OCI-LY7 (cell line): ENCODE data around the gene RTN4IP1. TPM values are rescaled to one million over a fixed set of nuclear protein-coding genes. Genes with fewer than 3 reads are reported as not detected.
"Not testable (repeated sequence)": the region's sequence is repeated elsewhere in the genome, so short reads cannot be mapped to it uniquely, and the experiment has no call there.

Experiments
- BruUV-seq: library from RNA; stranded (reverse); fragments of 400-500 nt; replicated peaks from 2 replicates; lab custom pipeline; 2021; lab: Mats Ljungman, UMichigan
- CTCF ChIA-PET: fragments of 300-600 bp; sonication (Branson Sonifier 250); formaldehyde crosslinking; loops from one replicate; lab custom pipeline; 2022; ENCODE audit warnings: antibody characterized with exemption; ENCODE audit not compliant: unreplicated experiment; lab: Charles Lee
- POLR2A ChIA-PET: fragments of 300-600 bp; sonication (Branson Sonifier 250); formaldehyde crosslinking; loops from one replicate; lab custom pipeline; 2022; ENCODE audit warnings: antibody characterized with exemption; lab: Charles Lee
- DNase-seq: peaks from one replicate; pipeline ENCODE4 v3.0.0-alpha.2; 2015; ENCODE audit warnings: low spot score
- H2AFZ ChIP-seq: fragments of 200-600 bp; sonication (generic), shearing (Covaris generic); 2 replicates; pipeline ENCODE4 v1.6.1; 2014; ENCODE audit warnings: mild to moderate bottlenecking, antibody characterized with exemption, low read length, moderate library complexity
- H3K27ac ChIP-seq: fragments of 200-600 bp; sonication (generic); 2 replicates; pipeline ENCODE4 v1.5.1; 2014; ENCODE audit warnings: mixed run types, low read depth, mild to moderate bottlenecking, moderate library complexity, low read length, inconsistent platforms; ENCODE audit not compliant: poor library complexity, severe bottlenecking
- H3K36me3 ChIP-seq: fragments of 200-600 bp; sonication (generic); 2 replicates; pipeline ENCODE4 v1.6.1; 2014; ENCODE audit warnings: mild to moderate bottlenecking, antibody characterized with exemption, low read length, moderate library complexity, mixed read lengths; ENCODE audit not compliant: insufficient read depth
- H3K4me1 ChIP-seq: fragments of 200-600 bp; sonication (generic); 2 replicates; pipeline ENCODE4 v1.5.1; 2014; ENCODE audit warnings: mild to moderate bottlenecking, low read length; ENCODE audit not compliant: insufficient read depth, poor library complexity, severe bottlenecking
- H3K4me2 ChIP-seq: fragments of 200-600 bp; sonication (generic); 2 replicates; pipeline ENCODE4 v1.6.1; 2014; ENCODE audit warnings: mild to moderate bottlenecking, low read length
- H3K4me3 ChIP-seq: fragments of 200-600 bp; sonication (generic); 2 replicates; pipeline ENCODE4 v1.5.1; 2014; ENCODE audit warnings: mild to moderate bottlenecking, low read depth, low read length; ENCODE audit not compliant: poor library complexity, severe bottlenecking
- H3K79me2 ChIP-seq: fragments of 200-600 bp; sonication (generic); 2 replicates; pipeline ENCODE4 v1.6.1; 2016; ENCODE audit warnings: low read depth, mild to moderate bottlenecking, low read length, moderate library complexity, mixed read lengths; ENCODE audit not compliant: insufficient read depth
- H3K9me2 ChIP-seq: fragments of 200-600 bp; sonication (generic); 2 replicates; pipeline ENCODE4 v1.6.1; 2016; ENCODE audit warnings: mild to moderate bottlenecking, low read length, mixed read lengths; ENCODE audit not compliant: insufficient read depth
- H3K9me3 ChIP-seq: fragments of 200-600 bp; sonication (generic); 2 replicates; pipeline ENCODE4 v1.6.1; 2014; ENCODE audit warnings: mild to moderate bottlenecking, mixed run types, low read length, mixed read lengths
- H4K20me1 ChIP-seq: fragments of 200-600 bp; sonication (generic); 2 replicates; pipeline ENCODE4 v1.6.1; 2014; ENCODE audit warnings: mild to moderate bottlenecking, antibody characterized with exemption, low read length, moderate library complexity, mixed read lengths; ENCODE audit not compliant: insufficient read depth
- CTCF ChIP-seq: fragments of 200-600 bp; sonication (generic); conservative IDR thresholded peaks from 2 replicates; pipeline ENCODE4 v1.5.1; 2014; ENCODE audit warnings: mild to moderate bottlenecking, antibody characterized with exemption, low read length, moderate library complexity, mixed read lengths
- EZH2phosphoT487 ChIP-seq: fragments of 200-600 bp; sonication (generic); IDR thresholded peaks from 2 replicates; pipeline ENCODE4 v1.6.1; 2018; ENCODE audit warnings: low read depth, borderline replicate concordance, mild to moderate bottlenecking, mixed run types, antibody characterized with exemption, low read length, moderate library complexity, mixed read lengths
- intact Hi-C: fragments of 100-400 bp; cut with micrococcal nuclease; formaldehyde crosslinking; loops from one replicate; pipeline ENCODE4 v1.10.0; 2022; ENCODE audit not compliant: unreplicated experiment
- total RNA-seq, 2 experiments: library from RNA; depleted of rRNA in 1 of 2; stranded (reverse); fragments of >200 nt in 1 of 2; shearing (Covaris generic) in 1 of 2; gene quantifications; 2 replicates each; pipeline ENCODE4 v1.2.3, GENCODE V29; 2014 to 2022

The RTN4IP1 gene
- total RNA-seq, 2 experiments from 2014 or later, result 25.2 to 51.4 TPM

GRCh38 chr6:106591111-106591825 is 38.0 kb downstream of the RTN4IP1 start:
- no peak overlapping the region for H3K4me2 ChIP-seq
- no peaks in the 10 kb centered on the region for H3K79me2 ChIP-seq
- no peak for TF ChIP-seq EZH2phosphoT487
- TF ChIP-seq CTCF, result no peak
- DNase-seq, result no peak
- no peaks in the 10 kb centered on the region for H3K9me3 ChIP-seq
- intact Hi-C loops, result no loop called here
- no peaks in the 10 kb centered on the region for H3K4me1 ChIP-seq
- no peaks in the 10 kb centered on the region for H4K20me1 ChIP-seq
- no TSS peak for BruUV-seq
- POLR2A ChIA-PET, result interaction anchor here (0.6 to 0.7 kb wide), 4 partner anchors 12 to 270 kb away, joined by 3 read pairs; no protein-coding TSS in a partner anchor
- no peak overlapping the region for H2AFZ ChIP-seq
- no peaks in the 10 kb centered on the region for H3K9me2 ChIP-seq
- H3K27ac ChIP-seq, result no peak overlapping the region
- peaks cover 81% of the 10 kb centered on the region for H3K36me3 ChIP-seq
- CTCF ChIA-PET, result no interaction called here
- H3K4me3 ChIP-seq, result no peak overlapping the region

GRCh38 chr6:106588937-106589336 is 40.4 kb downstream of the RTN4IP1 start:
- peaks cover 93% of the 10 kb centered on the region for H3K36me3 ChIP-seq
- H3K79me2 ChIP-seq, H3K4me1 ChIP-seq, CTCF ChIA-PET, BruUV-seq, H2AFZ ChIP-seq, H3K4me2 ChIP-seq, H3K4me3 ChIP-seq, H3K9me3 ChIP-seq, H4K20me1 ChIP-seq, DNase-seq, intact Hi-C loops, H3K27ac ChIP-seq, H3K9me2 ChIP-seq: not testable (repeated sequence)
- POLR2A ChIA-PET, result interaction anchor here (1.0 kb wide), 3 partner anchors 16 to 49 kb away, joined by 3 read pairs; no protein-coding TSS in a partner anchor

GRCh38 chr6:106586815-106587415 is 42.4 kb downstream of the RTN4IP1 start:
- H3K9me2 ChIP-seq, result no peaks in the 10 kb centered on the region
- no peaks in the 10 kb centered on the region for H3K79me2 ChIP-seq
- no TSS peak for BruUV-seq
- H3K27ac ChIP-seq, result no peak overlapping the region
- no peak overlapping the region for H3K4me3 ChIP-seq
- intact Hi-C loops, result no loop called here
- ChIA-PET CTCF (no interaction called here), POLR2A (interaction anchor here (0.6 kb wide), 2 partner anchors 20 to 142 kb away, joined by 3 read pairs; no protein-coding TSS in a partner anchor)
- TF ChIP-seq CTCF (no peak), EZH2phosphoT487 (no peak)
- H4K20me1 ChIP-seq, result no peaks in the 10 kb centered on the region
- peaks cover 96% of the 10 kb centered on the region for H3K36me3 ChIP-seq
- DNase-seq, result no peak
- no peaks in the 10 kb centered on the region for H3K9me3 ChIP-seq
- H3K4me2 ChIP-seq, result no peak overlapping the region
- H2AFZ ChIP-seq, result no peak overlapping the region
- H3K4me1 ChIP-seq, result no peaks in the 10 kb centered on the region
